HFF-Myc (cell line): ENCODE results near the gene PLPPR5.

Source experiments
- DNase-seq: peaks from one replicate; pipeline ENCODE4 v3.0.0-alpha.2; 2011; ENCODE audit warnings: low read depth; ENCODE audit errors: extremely low read depth
- H3K4me3 ChIP-seq: replicated peaks from 2 replicates; pipeline ENCODE4 v1.5.1; 2011; ENCODE audit warnings: low read depth, mild to moderate bottlenecking, control low read depth, low read length
- CTCF ChIP-seq: IDR thresholded peaks from 2 replicates; pipeline ENCODE4 v1.5.1; 2012; ENCODE audit warnings: mild to moderate bottlenecking, low read depth, low read length, control low read depth; ENCODE audit errors: missing control alignments

Gene PLPPR5

GRCh38 chr1:98920441-98921110, 84.1 kb downstream of the PLPPR5 start:
- no peak for TF ChIP-seq CTCF

GRCh38 chr1:98919652-98920051, 85.0 kb downstream of the PLPPR5 start:
- no peak overlapping the region for H3K4me3 ChIP-seq
- no peak for DNase-seq
- no peak for TF ChIP-seq CTCF

More at GRCh38 chr1:98920441-98921110, 84.1 kb downstream of the PLPPR5 start:
- no peak overlapping the region for H3K4me3 ChIP-seq
- DNase-seq: peak; percentile 15

GRCh38 chr1:98919211-98919610, 85.5 kb downstream of the PLPPR5 start:
- H3K4me3 ChIP-seq: no peak overlapping the region
- no peak for TF ChIP-seq CTCF
- DNase-seq: no peak

- DNase-seq: no peak
Observed at GRCh38 chr1:98914547-98914946, 90.1 kb downstream of the PLPPR5 start.

GRCh38 chr1:98910827-98911226, 93.8 kb downstream of the PLPPR5 start:
- H3K4me3 ChIP-seq: no peak overlapping the region
- no peak for DNase-seq
- no peak for TF ChIP-seq CTCF

More at GRCh38 chr1:98914547-98914946, 90.1 kb downstream of the PLPPR5 start:
- no peak for TF ChIP-seq CTCF
- no peak overlapping the region for H3K4me3 ChIP-seq

GRCh38 chr1:98908980-98909379, 95.7 kb downstream of the PLPPR5 start:
- H3K4me3 ChIP-seq: no peak overlapping the region
- TF ChIP-seq CTCF: no peak
- no peak for DNase-seq

- H3K4me3 ChIP-seq: no peak overlapping the region
- no peak for DNase-seq
- no peak for TF ChIP-seq CTCF
Observed at GRCh38 chr1:98906809-98907208, 97.9 kb downstream of the PLPPR5 start.
